ENCODE measurements around the gene ZNF684. TPM values are rescaled to one million over a fixed set of nuclear protein-coding genes. Genes with fewer than 3 reads are reported as not detected.

ZNF684 gene
- total and polyA plus RNA-seq, 2 donors (not counting 1 experiment from before 2014, with no cell fraction given), result 2.9 to 7.4 TPM

DNA sequence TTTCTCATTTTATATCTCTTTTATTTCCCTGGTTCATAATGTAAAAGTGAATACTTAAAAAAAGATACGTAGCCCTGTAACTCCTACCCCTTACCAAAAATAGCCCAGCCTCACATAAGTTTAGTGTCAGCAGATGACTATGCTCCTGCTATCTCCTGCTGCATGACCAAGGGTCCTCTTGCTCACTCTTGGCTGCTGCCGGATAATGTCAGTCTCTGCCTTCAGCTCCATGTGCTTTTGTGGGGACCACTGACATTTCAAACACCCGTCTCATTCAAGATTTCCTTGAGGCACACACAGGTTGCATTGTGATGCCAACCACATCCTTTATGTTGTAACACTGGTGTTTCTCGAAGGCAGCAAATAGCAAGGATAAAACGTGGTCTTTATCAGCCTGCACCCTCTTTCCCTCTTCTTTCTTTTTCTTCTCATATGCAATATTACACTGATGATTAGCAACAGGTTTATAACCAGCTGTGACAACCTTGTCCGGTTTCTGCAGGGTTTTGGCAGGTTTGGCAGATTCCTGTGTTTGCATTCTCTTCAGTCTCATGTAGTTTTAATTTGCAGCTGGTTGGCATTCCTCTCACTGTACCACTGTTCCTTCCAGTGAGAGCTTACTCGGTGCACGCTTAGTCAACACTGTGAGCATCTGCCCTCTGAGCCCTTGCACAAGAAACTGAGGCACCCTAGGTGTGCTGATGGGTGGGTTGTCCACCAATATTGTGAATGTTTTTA, 62.2 kb downstream of the ZNF684 start:
- no peak overlapping the region for H3K4me3 ChIP-seq (ENCODE audit: control extremely low read depth in 1 of 5, extremely low read depth in 1 of 5, insufficient read depth in 1 of 5, low read depth in 2 of 5, low read length in 4 of 5)
- CTCF ChIA-PET, result interaction anchor here (1.3 kb wide), 1 partner anchor 359 kb away, joined by 3 read pairs; no protein-coding TSS in a partner anchor
- no peak for DNase-seq
- H3K9me3 Mint-ChIP-seq (ENCODE audit: insufficient read depth), result no peaks in the 10 kb centered on the region
- H3K4me2 ChIP-seq (replicated peaks; ENCODE audit: low read depth, low read length, poor library complexity, severe bottlenecking), result no peak overlapping the region
- no peaks in the 10 kb centered on the region for H3K9me3 ChIP-seq (ENCODE audit: control extremely low read depth in 1 of 3, control insufficient read depth in 2 of 3, insufficient read depth in 1 of 3, low read length in 2 of 3)
- H4K20me1 ChIP-seq (ENCODE audit: control insufficient read depth, insufficient read depth, low read length, poor library complexity, severe bottlenecking), result no peaks in the 10 kb centered on the region
- no peak overlapping the region for H3K27ac Mint-ChIP-seq
- no peak for ATAC-seq (ENCODE audit: low read depth)
- no peaks in the 10 kb centered on the region for H3K79me2 ChIP-seq (ENCODE audit: control insufficient read depth, insufficient read depth, low read length)
- no peak overlapping the region for H3K9ac ChIP-seq (ENCODE audit: low read length)
- peaks cover 0 to 2% (median 0%) of the 10 kb centered on the region in 4 experiments for H3K27me3 ChIP-seq (replicated peaks in 1 of 4; ENCODE audit: control extremely low read depth in 1 of 4, control insufficient read depth in 3 of 4, insufficient read depth in 4 of 4, low read length in 3 of 4)
- no peaks in the 10 kb centered on the region for H3K4me1 ChIP-seq (ENCODE audit: control insufficient read depth in 2 of 2, insufficient read depth in 2 of 2, low read length in 2 of 2)
- H3K27ac ChIP-seq (ENCODE audit: low read length in 2 of 2), result no peak overlapping the region
- H3K4me3 Mint-ChIP-seq, result no peak overlapping the region
- TF ChIP-seq EZH2 (IDR thresholded peaks at IDR 0.05; ENCODE audit: borderline replicate concordance, insufficient read depth, low read depth, low read length, poor library complexity, severe bottlenecking), result no peak
- TF ChIP-seq, protein P1, sequence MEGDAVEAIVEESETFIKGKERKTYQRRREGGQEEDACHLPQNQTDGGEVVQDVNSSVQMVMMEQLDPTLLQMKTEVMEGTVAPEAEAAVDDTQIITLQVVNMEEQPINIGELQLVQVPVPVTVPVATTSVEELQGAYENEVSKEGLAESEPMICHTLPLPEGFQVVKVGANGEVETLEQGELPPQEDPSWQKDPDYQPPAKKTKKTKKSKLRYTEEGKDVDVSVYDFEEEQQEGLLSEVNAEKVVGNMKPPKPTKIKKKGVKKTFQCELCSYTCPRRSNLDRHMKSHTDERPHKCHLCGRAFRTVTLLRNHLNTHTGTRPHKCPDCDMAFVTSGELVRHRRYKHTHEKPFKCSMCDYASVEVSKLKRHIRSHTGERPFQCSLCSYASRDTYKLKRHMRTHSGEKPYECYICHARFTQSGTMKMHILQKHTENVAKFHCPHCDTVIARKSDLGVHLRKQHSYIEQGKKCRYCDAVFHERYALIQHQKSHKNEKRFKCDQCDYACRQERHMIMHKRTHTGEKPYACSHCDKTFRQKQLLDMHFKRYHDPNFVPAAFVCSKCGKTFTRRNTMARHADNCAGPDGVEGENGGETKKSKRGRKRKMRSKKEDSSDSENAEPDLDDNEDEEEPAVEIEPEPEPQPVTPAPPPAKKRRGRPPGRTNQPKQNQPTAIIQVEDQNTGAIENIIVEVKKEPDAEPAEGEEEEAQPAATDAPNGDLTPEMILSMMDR (IDR thresholded peaks at IDR 0.05), result no peak
- 23% methylated on average over 7 of the region's 8 CpGs for WGBS (ENCODE audit: insufficient coverage)
- H2AFZ ChIP-seq (ENCODE audit: insufficient read depth, low read depth, low read length, poor library complexity, severe bottlenecking), result peak overlapping the region; percentile 27
- POLR2A ChIA-PET, result no interaction called here
- no peaks in the 10 kb centered on the region for H3K36me3 ChIP-seq (replicated peaks in 1 of 2; ENCODE audit: control extremely low read depth in 1 of 2, control insufficient read depth in 1 of 2, extremely low read depth in 1 of 2, insufficient read depth in 2 of 2, low read length in 1 of 2)
- intact Hi-C loops (cut with micrococcal nuclease), result loop anchor here (2.0 kb wide), 1 partner anchor 359 kb away; no protein-coding TSS in a partner anchor
- peaks cover 14% of the 10 kb centered on the region for H3K27me3 Mint-ChIP-seq
- peaks cover 4% of the 10 kb centered on the region for H3K4me1 Mint-ChIP-seq

DNA sequence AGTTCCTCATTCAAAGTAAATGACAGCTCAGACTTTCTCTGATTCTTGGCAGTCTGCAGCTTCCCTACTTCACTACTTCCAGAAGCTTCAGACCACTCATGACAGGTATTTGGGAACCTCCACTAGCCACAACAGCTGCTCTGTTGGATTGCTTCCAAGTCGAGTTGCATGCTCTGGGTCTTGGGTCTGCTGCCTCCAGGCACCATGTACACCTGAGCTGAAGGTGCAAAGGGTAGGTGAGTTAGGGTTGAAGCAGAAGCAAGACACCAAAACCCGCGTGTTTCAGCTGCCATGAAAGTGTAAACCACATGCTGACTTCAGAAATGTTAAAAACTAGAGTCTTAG, 62.7 kb downstream of the ZNF684 start:
- Histone ChIP-seq H3K4me2 (replicated peaks; ENCODE audit: low read depth, low read length, poor library complexity, severe bottlenecking) (no peak overlapping the region), H2AFZ (ENCODE audit: insufficient read depth, low read depth, low read length, poor library complexity, severe bottlenecking) (peak overlapping the region; percentile 27), H3K27ac (ENCODE audit: low read length in 2 of 2) (no peak overlapping the region), H3K36me3 (replicated peaks in 1 of 2; ENCODE audit: control extremely low read depth in 1 of 2, control insufficient read depth in 1 of 2, extremely low read depth in 1 of 2, insufficient read depth in 2 of 2, low read length in 1 of 2) (no peaks in the 10 kb centered on the region), H3K4me3 (ENCODE audit: control extremely low read depth in 1 of 5, extremely low read depth in 1 of 5, insufficient read depth in 1 of 5, low read depth in 2 of 5, low read length in 4 of 5) (no peak overlapping the region), H4K20me1 (ENCODE audit: control insufficient read depth, insufficient read depth, low read length, poor library complexity, severe bottlenecking) (no peaks in the 10 kb centered on the region), H3K79me2 (ENCODE audit: control insufficient read depth, insufficient read depth, low read length) (no peaks in the 10 kb centered on the region), H3K9me3 (ENCODE audit: control extremely low read depth in 1 of 3, control insufficient read depth in 2 of 3, insufficient read depth in 1 of 3, low read length in 2 of 3) (no peaks in the 10 kb centered on the region), H3K27me3 (replicated peaks in 1 of 4; ENCODE audit: control extremely low read depth in 1 of 4, control insufficient read depth in 3 of 4, insufficient read depth in 4 of 4, low read length in 3 of 4) (peaks cover 0 to 2% (median 0%) of the 10 kb centered on the region in 4 experiments), H3K9ac (ENCODE audit: low read length) (no peak overlapping the region), H3K4me1 (ENCODE audit: control insufficient read depth in 2 of 2, insufficient read depth in 2 of 2, low read length in 2 of 2) (no peaks in the 10 kb centered on the region)
- H3K27me3 Mint-ChIP-seq, result peaks cover 14% of the 10 kb centered on the region
- 40% methylated on average over 1 of the region's 3 CpGs for WGBS (ENCODE audit: insufficient coverage)
- POLR2A ChIA-PET, result no interaction called here
- H3K4me3 Mint-ChIP-seq, result no peak overlapping the region
- TF ChIP-seq EZH2 (IDR thresholded peaks at IDR 0.05; ENCODE audit: borderline replicate concordance, insufficient read depth, low read depth, low read length, poor library complexity, severe bottlenecking), result no peak
- TF ChIP-seq, protein P1 (IDR thresholded peaks at IDR 0.05), result no peak
- DNase-seq, result no peak
- H3K4me1 Mint-ChIP-seq, result peaks cover 4% of the 10 kb centered on the region
- intact Hi-C loops (cut with micrococcal nuclease), result no loop called here
- no peak overlapping the region for H3K27ac Mint-ChIP-seq
- CTCF ChIA-PET, result interaction anchor here (1.3 kb wide), 1 partner anchor 359 kb away, joined by 3 read pairs; no protein-coding TSS in a partner anchor
- no peak for ATAC-seq (ENCODE audit: low read depth)
- no peaks in the 10 kb centered on the region for H3K9me3 Mint-ChIP-seq (ENCODE audit: insufficient read depth)
